Activated CD4-positive, alpha-beta T cell treated with anti-CD3 and anti-CD28 coated beads for 4 hours (primary cell): ENCODE data around the gene OOSP1.
"Not testable (repeated sequence)": the region's sequence is repeated elsewhere in the genome, so short reads cannot be mapped to it uniquely, and the experiment has no call there.

ENCODE experiments used
- DNase-seq, 2 donors: peaks; one replicate each; pipeline ENCODE4 v3.0.0-alpha.2; 2020

Gene OOSP1

GRCh38 chr11:59962107-59962482, 23.9 kb downstream of the OOSP1 start:
- DNase-seq = no peak

- no peak for DNase-seq
Measured at GRCh38 chr11:59963733-59964132, 25.5 kb downstream of the OOSP1 start, which contains the start of gene OOSP4A. Gene OOSP4A, plus strand, starts transcription at chr11:59964033. Its CDS starts 0 bp downstream, at chr11:59964033.

GRCh38 chr11:59965424-59965823, 27.2 kb downstream of the OOSP1 start:
- DNase-seq = no peak

- DNase-seq = no peak
Measured at GRCh38 chr11:59966201-59966600, 28.0 kb downstream of the OOSP1 start.

- no peak for DNase-seq
Measured at GRCh38 chr11:59967677-59968394, 29.6 kb downstream of the OOSP1 start.

- no peak for DNase-seq
Measured at GRCh38 chr11:59968395-59968783, 30.2 kb downstream of the OOSP1 start.

GRCh38 chr11:59973097-59973496, 34.9 kb downstream of the OOSP1 start:
- no peak for DNase-seq

- DNase-seq = no peak
Measured at GRCh38 chr11:59981106-59981770, 43.0 kb downstream of the OOSP1 start.

- DNase-seq = not testable (repeated sequence)
Measured at GRCh38 chr11:59982037-59982436, 43.8 kb downstream of the OOSP1 start.

GRCh38 chr11:59983212-59983611, 45.0 kb downstream of the OOSP1 start:
- DNase-seq = no peak

- no peak for DNase-seq
Measured at GRCh38 chr11:59984368-59984767, 46.1 kb downstream of the OOSP1 start.

- no peak for DNase-seq
Measured at GRCh38 chr11:59990421-59990820, 52.2 kb downstream of the OOSP1 start.

- DNase-seq = no peak
Measured at GRCh38 chr11:59992425-59992824, 54.2 kb downstream of the OOSP1 start.

GRCh38 chr11:59997800-59998199, 59.6 kb downstream of the OOSP1 start:
- no peak for DNase-seq

- no peak for DNase-seq
Measured at GRCh38 chr11:59999691-60000090, 61.5 kb downstream of the OOSP1 start.

- DNase-seq = no peak
Measured at GRCh38 chr11:60003729-60004128, 65.5 kb downstream of the OOSP1 start.

- no peak for DNase-seq
Measured at GRCh38 chr11:60005360-60005759, 67.1 kb downstream of the OOSP1 start.
